Measurements from ENCODE around the gene STARD4. TPM values are rescaled to one million over a fixed set of nuclear protein-coding genes. Genes with fewer than 3 reads are reported as not detected.

The STARD4 gene
- total RNA-seq, 2 experiments from 2014 or later: 14.9 to 15.2 TPM

DNA sequence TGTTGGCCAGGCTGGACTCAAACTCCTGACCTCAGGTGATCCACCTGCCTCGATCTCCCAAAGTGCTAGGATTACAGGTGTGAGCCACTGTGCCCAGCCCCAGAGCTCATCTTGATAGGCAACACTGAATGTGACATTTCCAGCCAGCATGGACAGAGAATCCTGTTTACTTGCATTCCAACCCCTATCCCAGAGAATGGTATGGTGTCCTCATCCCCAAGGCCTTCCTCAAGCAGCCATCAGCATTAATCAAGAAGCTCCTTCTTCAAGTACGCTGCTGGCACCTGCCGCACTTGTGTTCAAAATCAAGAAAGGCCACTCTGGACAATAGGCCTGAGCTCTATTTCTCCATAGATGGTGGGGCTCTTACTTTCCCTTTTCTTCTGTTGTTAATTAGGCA, 40.2 kb downstream of the STARD4 start:
- no peaks in the 10 kb centered on the region for H3K9me3 Mint-ChIP-seq
- H3K27ac ChIP-seq (ENCODE audit: low read depth in 1 of 2, low read length in 2 of 2): no peak overlapping the region
- POLR2A ChIA-PET: interaction anchor here (0.8 to 1.0 kb wide), 2 partner anchors 9 to 15 kb away, joined by 3 read pairs; no protein-coding TSS in a partner anchor

DNA sequence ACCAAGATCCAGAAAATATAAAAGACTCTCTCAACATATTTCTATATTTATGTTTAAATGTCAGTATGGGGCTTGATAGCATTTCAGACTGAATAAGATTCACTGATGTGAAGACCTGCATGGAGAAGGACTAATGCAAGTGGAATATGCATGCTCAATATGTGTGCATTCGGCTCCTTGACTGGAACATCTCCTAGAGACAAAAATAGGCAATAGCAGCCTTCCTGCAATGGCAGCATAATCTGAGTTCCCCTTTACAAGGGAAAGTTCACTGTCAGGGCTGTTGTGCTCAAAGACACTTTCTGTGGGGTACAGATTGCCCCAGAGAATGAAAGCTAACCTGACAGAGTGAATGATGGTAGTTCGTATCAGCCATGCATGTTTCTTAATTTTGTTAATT, 42.4 kb downstream of the STARD4 start:
- CTCF ChIA-PET: interaction anchor here (1.4 to 1.5 kb wide), 2 partner anchors 9 to 13 kb away, joined by 3 to 4 read pairs; no protein-coding TSS in a partner anchor

More for the DNA sequence above, 40.2 kb downstream of the STARD4 start:
- H3K27me3 Mint-ChIP-seq: no peaks in the 10 kb centered on the region
- H3K4me1 Mint-ChIP-seq (ENCODE audit: low read depth): peaks cover 12% of the 10 kb centered on the region
- intact Hi-C loops (cut with DNase I, micrococcal nuclease): no loop called here
- no peak overlapping the region for H3K4me3 Mint-ChIP-seq
- no peak for DNase-seq
- H3K36me3 Mint-ChIP-seq (ENCODE audit: low read depth): peaks cover 74% of the 10 kb centered on the region
- CTCF ChIA-PET: no interaction called here
- Histone ChIP-seq H3K4me1 (ENCODE audit: insufficient read depth, low read length) (no peaks in the 10 kb centered on the region), H3K9me3 (ENCODE audit: control insufficient read depth in 1 of 2, insufficient read depth in 1 of 2, low read length in 2 of 2) (no peaks in the 10 kb centered on the region), H3K27me3 (ENCODE audit: control insufficient read depth in 1 of 2, insufficient read depth in 2 of 2, low read length in 2 of 2) (no peaks in the 10 kb centered on the region), H3K36me3 (ENCODE audit: insufficient read depth, low read length) (peaks cover 31% of the 10 kb centered on the region), H3K4me3 (ENCODE audit: low read length) (no peak overlapping the region)
- no peak for ATAC-seq (ENCODE audit: poor library complexity)
- H3K27ac Mint-ChIP-seq: no peak overlapping the region
- TF ChIP-seq, protein P1, sequence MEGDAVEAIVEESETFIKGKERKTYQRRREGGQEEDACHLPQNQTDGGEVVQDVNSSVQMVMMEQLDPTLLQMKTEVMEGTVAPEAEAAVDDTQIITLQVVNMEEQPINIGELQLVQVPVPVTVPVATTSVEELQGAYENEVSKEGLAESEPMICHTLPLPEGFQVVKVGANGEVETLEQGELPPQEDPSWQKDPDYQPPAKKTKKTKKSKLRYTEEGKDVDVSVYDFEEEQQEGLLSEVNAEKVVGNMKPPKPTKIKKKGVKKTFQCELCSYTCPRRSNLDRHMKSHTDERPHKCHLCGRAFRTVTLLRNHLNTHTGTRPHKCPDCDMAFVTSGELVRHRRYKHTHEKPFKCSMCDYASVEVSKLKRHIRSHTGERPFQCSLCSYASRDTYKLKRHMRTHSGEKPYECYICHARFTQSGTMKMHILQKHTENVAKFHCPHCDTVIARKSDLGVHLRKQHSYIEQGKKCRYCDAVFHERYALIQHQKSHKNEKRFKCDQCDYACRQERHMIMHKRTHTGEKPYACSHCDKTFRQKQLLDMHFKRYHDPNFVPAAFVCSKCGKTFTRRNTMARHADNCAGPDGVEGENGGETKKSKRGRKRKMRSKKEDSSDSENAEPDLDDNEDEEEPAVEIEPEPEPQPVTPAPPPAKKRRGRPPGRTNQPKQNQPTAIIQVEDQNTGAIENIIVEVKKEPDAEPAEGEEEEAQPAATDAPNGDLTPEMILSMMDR (IDR thresholded peaks at IDR 0.05): no peak

DNA sequence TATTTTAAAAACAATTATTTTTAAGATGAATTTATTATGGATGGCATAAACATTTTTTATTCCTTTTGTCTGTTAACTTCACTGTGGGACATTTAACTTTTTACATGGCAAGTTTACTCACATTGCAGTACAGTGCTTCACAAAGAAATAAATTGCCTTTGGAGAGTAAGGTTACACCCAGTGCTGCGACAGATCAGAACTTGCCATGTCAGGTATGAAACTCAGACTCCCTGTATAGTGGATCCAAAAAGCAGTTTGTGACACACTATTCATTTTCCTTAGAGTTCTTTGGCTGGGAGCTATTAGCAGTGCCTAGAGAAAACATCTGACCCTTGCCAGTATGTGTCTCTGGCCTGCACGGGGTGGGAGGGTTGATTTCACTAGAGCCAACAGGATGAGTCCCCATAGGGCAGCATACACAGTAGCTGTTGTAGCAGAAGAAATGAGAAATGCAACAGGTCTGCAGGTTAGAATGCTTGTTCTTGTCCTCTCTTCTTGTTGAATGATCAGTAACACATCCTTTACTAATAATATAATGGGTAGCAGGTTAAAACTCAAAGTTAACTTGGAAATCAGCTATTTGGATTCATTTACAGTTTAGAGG, 42.9 kb downstream of the STARD4 start:
- ATAC-seq (ENCODE audit: poor library complexity) (no peak), DNase-seq (no peak)
- H3K36me3 Mint-ChIP-seq (ENCODE audit: low read depth): peaks cover 75% of the 10 kb centered on the region
- H3K4me3 ChIP-seq (ENCODE audit: low read length): no peak overlapping the region
- H3K4me3 Mint-ChIP-seq: no peak overlapping the region
- ChIA-PET POLR2A (no interaction called here), CTCF (interaction anchor here (1.5 kb wide), 1 partner anchor 13 kb away, joined by 3 read pairs; no protein-coding TSS in a partner anchor)
- H3K36me3 ChIP-seq (ENCODE audit: insufficient read depth, low read length): peaks cover 14% of the 10 kb centered on the region
- no peaks in the 10 kb centered on the region for H3K27me3 Mint-ChIP-seq
- intact Hi-C loops (cut with DNase I, micrococcal nuclease): no loop called here
- H3K4me1 Mint-ChIP-seq (ENCODE audit: low read depth): peaks cover 33% of the 10 kb centered on the region
- no peak overlapping the region for H3K27ac ChIP-seq (ENCODE audit: low read depth in 1 of 2, low read length in 2 of 2)
- no peaks in the 10 kb centered on the region for H3K4me1 ChIP-seq (ENCODE audit: insufficient read depth, low read length)
- H3K9me3 ChIP-seq (ENCODE audit: control insufficient read depth in 1 of 2, insufficient read depth in 1 of 2, low read length in 2 of 2): no peaks in the 10 kb centered on the region
- H3K9me3 Mint-ChIP-seq: peaks cover 5% of the 10 kb centered on the region
- H3K27ac Mint-ChIP-seq: peak overlapping the region; percentile 47
- no peaks in the 10 kb centered on the region for H3K27me3 ChIP-seq (ENCODE audit: control insufficient read depth in 1 of 2, insufficient read depth in 2 of 2, low read length in 2 of 2)
- TF ChIP-seq, protein P1 (IDR thresholded peaks at IDR 0.05): no peak

More for the DNA sequence above, 42.4 kb downstream of the STARD4 start:
- DNase-seq (no peak), ATAC-seq (ENCODE audit: poor library complexity) (no peak)
- peak overlapping the region; percentile 47 for H3K27ac Mint-ChIP-seq
- H3K27ac ChIP-seq (ENCODE audit: low read depth in 1 of 2, low read length in 2 of 2): no peak overlapping the region
- H3K4me3 Mint-ChIP-seq: no peak overlapping the region
- H3K4me1 Mint-ChIP-seq (ENCODE audit: low read depth): peaks cover 32% of the 10 kb centered on the region
- POLR2A ChIA-PET: no interaction called here
- no peaks in the 10 kb centered on the region for H3K27me3 ChIP-seq (ENCODE audit: control insufficient read depth in 1 of 2, insufficient read depth in 2 of 2, low read length in 2 of 2)
- no peaks in the 10 kb centered on the region for H3K9me3 ChIP-seq (ENCODE audit: control insufficient read depth in 1 of 2, insufficient read depth in 1 of 2, low read length in 2 of 2)
- TF ChIP-seq, protein P1 (IDR thresholded peaks at IDR 0.05): no peak
- intact Hi-C loops (cut with DNase I, micrococcal nuclease): no loop called here
- no peaks in the 10 kb centered on the region for H3K4me1 ChIP-seq (ENCODE audit: insufficient read depth, low read length)
- peaks cover 17% of the 10 kb centered on the region for H3K36me3 ChIP-seq (ENCODE audit: insufficient read depth, low read length)
- H3K9me3 Mint-ChIP-seq: peaks cover 5% of the 10 kb centered on the region
- H3K27me3 Mint-ChIP-seq: no peaks in the 10 kb centered on the region
- peaks cover 75% of the 10 kb centered on the region for H3K36me3 Mint-ChIP-seq (ENCODE audit: low read depth)
- H3K4me3 ChIP-seq (ENCODE audit: low read length): no peak overlapping the region

All from CD4-positive, alpha-beta T cell (primary cell).